Left ventricle myocardium inferior (tissue), 1 donor: ENCODE results near the gene PBX3. TPM values are rescaled to one million over a fixed set of nuclear protein-coding genes. Genes with fewer than 3 reads are reported as not detected.
"Not testable (repeated sequence)": the region's sequence is repeated elsewhere in the genome, so short reads cannot be mapped to it uniquely, and the experiment has no call there.

Experiments used
- DNase-seq: peaks from one replicate; pipeline ENCODE4 v3.0.0-alpha.2; 2020
- H3K27ac ChIP-seq: fragments of 200-600 bp; replicated peaks from 2 replicates; pipeline ENCODE4 v1.8.0; 2021
- H3K27me3 ChIP-seq: fragments of 200-600 bp; 2 replicates; pipeline ENCODE4 v1.8.0; 2021; ENCODE audit warnings: low read depth
- H3K36me3 ChIP-seq: fragments of 200-600 bp; 2 replicates; pipeline ENCODE4 v1.8.0; 2021
- H3K4me1 ChIP-seq: fragments of 200-600 bp; 2 replicates; pipeline ENCODE4 v1.8.0; 2021
- H3K4me3 ChIP-seq: fragments of 200-600 bp; 2 replicates; pipeline ENCODE4 v1.8.0; 2021; ENCODE audit warnings: mild to moderate bottlenecking, moderate library complexity
- H3K9me3 ChIP-seq: fragments of 200-600 bp; replicated peaks from 2 replicates; pipeline ENCODE4 v1.8.0; 2021
- CTCF ChIP-seq: fragments of 200-600 bp; IDR thresholded peaks from 2 replicates; pipeline ENCODE4 v1.8.0; 2021; ENCODE audit warnings: antibody characterized with exemption, mild to moderate bottlenecking, borderline replicate concordance
- intact Hi-C: fragments of 100-400 bp; cut with micrococcal nuclease; formaldehyde crosslinking; loops from one replicate; pipeline ENCODE4 v1.11.0; 2022
- total RNA-seq: library from RNA; stranded (reverse); fragmentation: NEBNext Ultra II Directional; extraction: Animal tissue kit (Norgen Biotek cat#: 25700); gene quantifications from one replicate; pipeline ENCODE4 v1.2.1, GENCODE V29; 2021
- donor health status: DM: no; HTN: yes; CAD: no; lungs with severe emphysema.

Gene PBX3
- total RNA-seq, 1 donor from 2014 or later = 44.2 TPM

DNA sequence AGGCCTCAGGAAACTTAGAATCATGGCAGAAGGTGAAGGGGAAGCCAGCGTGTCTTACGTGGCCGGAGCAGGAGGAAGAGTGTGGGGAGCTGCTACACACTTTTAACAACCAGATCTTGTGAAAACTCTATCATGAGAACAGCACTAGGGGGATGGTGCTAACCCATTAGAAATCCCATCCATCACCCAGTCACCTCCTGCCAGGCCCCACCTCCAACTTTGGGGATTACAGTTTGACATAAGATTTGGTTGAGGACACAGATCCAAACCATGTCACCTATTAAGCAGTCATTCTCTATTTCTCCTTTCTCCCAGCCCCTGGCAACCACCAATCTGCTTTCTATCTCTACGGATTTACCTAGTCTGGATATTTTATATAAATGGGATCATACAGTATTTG lies 26.9 kb downstream of the PBX3 start:
- H3K4me1 ChIP-seq = peaks cover 5% of the 10 kb centered on the region
- H3K9me3 ChIP-seq = peaks cover 19% of the 10 kb centered on the region
- H3K27ac ChIP-seq = no peak overlapping the region
- H3K4me3 ChIP-seq = no peak overlapping the region
- H3K36me3 ChIP-seq = no peaks in the 10 kb centered on the region
- H3K27me3 ChIP-seq = no peaks in the 10 kb centered on the region
- TF ChIP-seq CTCF = no peak
- DNase-seq = no peak
- intact Hi-C loops = no loop called here

GRCh38 chr9:125776789-125777188 lies 29.6 kb downstream of the PBX3 start:
- intact Hi-C loops, H3K27me3 ChIP-seq, H3K4me3 ChIP-seq, H3K4me1 ChIP-seq, H3K36me3 ChIP-seq, H3K27ac ChIP-seq, DNase-seq: not testable (repeated sequence)
- H3K9me3 ChIP-seq = peaks cover 18% of the 10 kb centered on the region

- intact Hi-C loops, H3K27me3 ChIP-seq, H3K4me3 ChIP-seq, H3K27ac ChIP-seq, H3K4me1 ChIP-seq, DNase-seq, H3K36me3 ChIP-seq: not testable (repeated sequence)
- H3K9me3 ChIP-seq = peaks cover 32% of the 10 kb centered on the region
Observed at GRCh38 chr9:125778538-125779219, 31.5 kb downstream of the PBX3 start.

GRCh38 chr9:125779220-125779565 lies 32.0 kb downstream of the PBX3 start:
- H3K4me1 ChIP-seq, H3K27ac ChIP-seq, H3K36me3 ChIP-seq, DNase-seq, intact Hi-C loops, H3K27me3 ChIP-seq, H3K4me3 ChIP-seq: not testable (repeated sequence)
- peaks cover 32% of the 10 kb centered on the region for H3K9me3 ChIP-seq

GRCh38 chr9:125782718-125783117 lies 35.5 kb downstream of the PBX3 start:
- intact Hi-C loops = no loop called here
- H3K36me3 ChIP-seq = peaks cover 6% of the 10 kb centered on the region
- H3K4me1 ChIP-seq = peaks cover 10% of the 10 kb centered on the region
- no peak overlapping the region for H3K27ac ChIP-seq
- no peak overlapping the region for H3K4me3 ChIP-seq
- no peak for TF ChIP-seq CTCF
- DNase-seq = no peak
- H3K9me3 ChIP-seq = peaks cover 15% of the 10 kb centered on the region
- no peaks in the 10 kb centered on the region for H3K27me3 ChIP-seq

DNA sequence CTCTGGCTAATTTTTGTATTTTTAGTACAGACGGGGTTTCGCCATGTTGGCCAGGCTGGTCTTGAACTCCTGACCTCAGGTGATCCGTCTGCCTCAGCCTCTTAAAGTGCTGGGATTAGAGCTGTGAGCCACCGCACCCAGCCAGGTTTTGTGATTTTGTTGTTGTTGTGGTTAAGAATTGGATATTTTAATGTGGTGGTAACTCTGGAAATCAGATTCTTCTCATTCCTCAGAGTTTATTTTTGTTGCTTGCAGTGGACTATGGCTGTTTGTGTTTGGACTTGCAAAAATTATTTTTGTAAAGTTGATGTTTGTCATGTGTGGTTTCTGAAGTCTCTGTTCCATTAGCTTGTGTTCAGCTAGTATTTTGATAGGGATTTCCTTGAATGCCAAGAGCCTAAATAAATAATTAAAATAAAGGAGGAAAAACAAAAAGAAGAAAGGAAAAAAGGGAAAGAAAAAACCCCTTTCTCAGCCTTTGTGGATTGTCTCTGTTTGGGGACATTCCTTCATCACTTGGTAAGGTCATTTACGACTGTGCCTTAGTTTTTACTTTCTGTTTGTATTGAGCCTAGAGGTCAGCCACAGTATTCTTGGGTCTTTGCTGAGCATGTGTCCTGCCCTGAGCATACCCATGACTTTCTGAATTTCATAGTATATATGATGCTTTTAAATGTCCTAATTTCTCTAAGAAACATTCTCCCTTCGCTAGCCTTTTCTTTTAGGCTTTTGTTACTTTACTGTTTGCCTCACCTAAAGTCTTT lies 37.3 kb downstream of the PBX3 start:
- no peaks in the 10 kb centered on the region for H3K27me3 ChIP-seq
- intact Hi-C loops = no loop called here
- peaks cover 15% of the 10 kb centered on the region for H3K9me3 ChIP-seq
- no peak overlapping the region for H3K4me3 ChIP-seq
- H3K4me1 ChIP-seq = peaks cover 10% of the 10 kb centered on the region
- no peak for DNase-seq
- no peak overlapping the region for H3K27ac ChIP-seq
- TF ChIP-seq CTCF = no peak
- H3K36me3 ChIP-seq = peaks cover 6% of the 10 kb centered on the region

GRCh38 chr9:125785248-125785751 lies 38.1 kb downstream of the PBX3 start:
- no peaks in the 10 kb centered on the region for H3K27me3 ChIP-seq
- no peak overlapping the region for H3K4me3 ChIP-seq
- H3K27ac ChIP-seq = no peak overlapping the region
- H3K9me3 ChIP-seq = peaks cover 15% of the 10 kb centered on the region
- no peak for TF ChIP-seq CTCF
- intact Hi-C loops = no loop called here
- no peak for DNase-seq
- H3K36me3 ChIP-seq = peaks cover 6% of the 10 kb centered on the region
- H3K4me1 ChIP-seq = peaks cover 10% of the 10 kb centered on the region
